Endometrial microvascular endothelial cells (primary cell): ENCODE measurements around the gene CELF1. TPM values are rescaled to one million over a fixed set of nuclear protein-coding genes. Genes with fewer than 3 reads are reported as not detected.

Experiments
- in situ Hi-C: cut with HindIII; loops from 2 replicates; pipeline ENCODE4 v1.10.0; 2017; ENCODE audit warnings: low sequenced_read_pairs, low pct_unique_long_range_greater_than_20kb; ENCODE audit errors: inconsistent ontology term
- total RNA-seq: library from RNA; depleted of rRNA; stranded (reverse); fragments of >200 nt; gene quantifications from one replicate; pipeline ENCODE4 v1.2.3, GENCODE V29; 2015; ENCODE audit errors: inconsistent ontology term

The CELF1 gene
- total RNA-seq = 86.2 TPM

DNA sequence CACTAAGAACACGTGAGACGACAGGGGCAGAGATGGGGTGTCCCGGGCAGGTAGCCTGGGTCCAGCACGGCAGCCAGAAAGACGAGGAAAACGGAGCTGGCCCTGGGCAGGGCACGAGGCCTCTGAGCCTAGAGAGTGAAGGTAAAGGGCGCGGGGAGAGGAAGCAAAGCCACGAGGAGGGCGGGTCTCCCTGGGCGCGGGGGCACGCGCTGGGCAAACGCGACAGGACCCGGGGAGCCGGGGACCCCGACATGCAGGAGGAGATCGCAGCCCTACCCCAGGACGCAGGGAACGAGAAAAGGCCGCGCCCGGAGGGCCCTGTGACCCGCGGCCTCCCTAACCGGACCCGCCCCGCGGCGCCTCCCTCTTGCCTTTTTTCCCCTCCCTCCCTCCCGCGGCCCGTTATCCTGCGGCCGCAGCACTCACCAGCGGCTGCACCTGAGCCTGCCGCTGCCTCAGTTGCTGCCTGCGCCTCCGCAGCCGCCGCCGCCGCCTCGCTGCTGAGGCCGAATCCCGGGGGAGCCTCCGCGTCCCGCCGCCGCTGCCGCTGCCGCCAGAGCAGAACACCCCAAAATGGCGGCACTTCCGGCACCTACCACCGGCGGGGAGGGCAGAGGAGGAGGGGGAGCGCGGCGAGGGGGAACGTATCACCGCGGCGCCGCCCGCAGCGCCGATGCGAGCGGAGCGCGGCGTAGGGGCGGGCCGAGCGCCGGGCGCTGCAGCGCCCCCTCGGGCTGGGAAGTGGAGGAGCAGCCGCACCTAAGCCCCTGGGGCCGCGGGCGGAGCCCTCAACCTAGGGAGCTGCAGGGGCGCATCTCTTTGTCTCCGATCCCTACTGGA lies at the start of gene CELF1:
Gene CELF1, minus strand, starts transcription at position 567 of the 840 bp plus-strand sequence. CDS start 53,609 bp downstream, outside the sequence.
- in situ Hi-C loops = no loop called here

DNA sequence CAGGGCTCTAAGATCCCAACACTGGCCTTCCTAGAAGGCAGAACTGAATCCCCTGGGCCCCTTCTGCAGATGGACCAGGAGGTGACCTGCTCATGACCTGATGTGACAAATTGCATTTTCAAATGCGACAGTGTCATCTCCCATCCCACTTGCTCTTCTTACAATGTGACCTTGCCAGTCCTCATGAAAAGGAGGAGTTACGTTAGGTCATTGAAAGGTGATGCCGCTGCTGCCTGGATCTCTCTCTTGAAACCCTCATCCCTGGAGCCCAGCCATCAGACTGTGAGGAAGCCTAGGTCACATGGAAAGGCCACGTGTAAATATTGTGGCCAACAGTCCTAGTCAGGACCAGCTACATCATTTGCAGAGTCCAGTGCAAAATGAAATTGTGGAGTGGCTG lies 47.0 kb upstream of the CELF1 start:
- in situ Hi-C loops = no loop called here

DNA sequence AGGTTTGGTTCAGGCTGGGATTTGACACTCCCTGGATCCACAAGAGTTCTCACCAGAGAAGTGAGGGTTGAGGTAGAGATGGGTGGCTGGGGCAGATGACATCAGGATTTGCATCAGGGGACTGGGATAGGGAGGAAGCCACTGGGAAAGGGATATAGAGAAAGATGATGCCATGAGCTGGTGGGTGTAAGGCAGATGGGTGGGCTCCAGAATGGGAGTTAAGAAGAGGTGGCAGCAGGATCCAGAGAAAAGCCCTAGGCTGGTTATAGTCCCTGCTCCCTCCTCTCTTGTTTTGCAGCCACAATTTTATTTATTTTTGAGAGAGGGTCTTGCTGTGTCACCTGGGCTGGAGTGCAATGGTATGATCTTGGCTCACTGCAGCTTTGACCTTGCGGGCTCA lies 43.0 kb upstream of the CELF1 start:
- in situ Hi-C loops = no loop called here

DNA sequence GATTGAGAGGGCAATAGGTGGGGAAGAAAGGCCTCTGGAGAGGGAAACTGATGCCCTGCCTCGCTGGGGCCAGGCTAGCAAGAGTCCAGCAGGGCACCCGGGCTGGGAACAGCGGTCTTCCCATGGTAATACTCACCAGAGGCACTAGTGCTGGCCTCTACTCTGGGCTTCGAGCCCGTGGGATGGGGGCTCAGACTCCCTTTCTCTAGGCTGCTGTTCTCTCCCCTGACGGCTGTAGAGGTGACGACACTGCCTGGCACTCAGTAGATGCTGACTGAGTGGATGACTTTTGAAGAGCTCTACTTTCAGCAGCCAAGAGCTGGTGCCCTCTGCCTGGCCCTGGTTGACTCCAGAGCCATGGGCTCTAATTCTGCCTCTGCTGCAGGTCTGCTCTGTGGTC lies 42.1 kb upstream of the CELF1 start:
- in situ Hi-C loops = no loop called here

DNA sequence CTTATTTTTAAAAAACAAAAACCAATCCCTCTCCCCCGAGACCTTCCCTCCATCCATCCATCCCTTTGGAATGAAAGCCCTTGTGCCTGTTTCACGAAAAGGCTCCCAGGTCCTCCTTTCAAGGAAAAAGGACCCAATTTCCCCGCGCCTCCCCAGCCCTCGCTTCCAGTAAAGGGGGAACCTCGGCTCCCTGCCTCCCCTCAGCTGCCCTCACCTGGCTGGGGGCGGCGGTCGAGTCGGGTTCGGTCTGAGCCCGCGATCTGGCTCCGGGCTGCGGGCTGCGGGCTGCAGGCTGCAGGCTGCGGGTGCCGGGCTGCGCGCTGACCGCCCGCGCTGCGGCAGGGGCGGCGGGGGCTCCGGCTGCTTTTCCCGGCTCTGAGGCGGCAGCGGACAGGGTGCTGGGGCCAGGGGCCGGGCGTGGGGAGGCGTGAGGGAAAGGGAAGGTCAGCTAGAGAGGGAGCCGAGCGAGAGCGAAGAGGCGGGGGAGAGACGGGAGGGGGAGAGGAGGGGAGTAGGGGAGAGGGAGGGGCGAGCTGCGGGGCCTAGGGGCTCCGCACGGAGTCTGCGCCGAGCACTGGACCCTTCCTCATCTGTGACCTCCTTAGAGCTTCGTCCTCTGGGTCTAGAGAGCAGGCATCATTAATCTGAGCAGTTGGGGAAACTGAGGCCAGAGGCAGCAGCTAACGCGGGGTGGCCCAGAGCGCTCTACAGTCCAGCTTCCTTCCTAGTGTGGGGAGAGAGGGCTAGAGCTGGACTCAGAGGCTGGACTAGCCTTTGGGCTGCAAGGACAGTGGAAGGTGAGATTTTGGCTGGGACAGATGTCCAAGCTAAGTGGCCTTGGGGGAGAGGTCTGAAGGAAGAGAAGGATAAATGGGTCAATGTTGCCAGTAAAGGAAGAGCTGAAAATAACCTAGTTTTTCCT lies 41.3 kb upstream of the CELF1 start, which contains the start of gene C1QTNF4:
Gene C1QTNF4, minus strand, starts transcription at position 478 of the 922 bp plus-strand sequence. CDS start 3,601 bp downstream, outside the sequence.
- in situ Hi-C loops = no loop called here

DNA sequence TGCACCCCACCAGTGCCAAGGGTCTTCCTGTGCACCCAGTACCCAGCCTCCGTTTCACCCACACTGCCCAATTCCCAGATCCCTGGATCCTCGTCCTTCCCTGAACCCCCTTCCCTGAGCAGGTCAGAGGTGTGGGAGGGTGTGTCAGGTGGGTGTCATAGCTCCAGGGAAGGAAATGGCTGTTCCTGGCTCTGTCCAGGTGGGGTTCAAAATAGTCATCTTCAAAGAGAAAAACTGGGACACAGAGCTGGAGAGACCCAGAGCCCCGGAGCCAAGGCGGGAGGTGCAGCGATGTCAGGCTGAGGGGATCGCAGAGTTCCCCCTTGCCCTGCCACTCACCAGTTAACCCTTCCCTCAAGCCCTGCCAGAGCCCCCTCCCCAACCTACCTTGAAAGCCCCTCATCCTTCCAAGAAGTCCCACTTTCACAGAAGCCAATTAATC lies 40.6 kb upstream of the CELF1 start:
- in situ Hi-C loops = no loop called here

DNA sequence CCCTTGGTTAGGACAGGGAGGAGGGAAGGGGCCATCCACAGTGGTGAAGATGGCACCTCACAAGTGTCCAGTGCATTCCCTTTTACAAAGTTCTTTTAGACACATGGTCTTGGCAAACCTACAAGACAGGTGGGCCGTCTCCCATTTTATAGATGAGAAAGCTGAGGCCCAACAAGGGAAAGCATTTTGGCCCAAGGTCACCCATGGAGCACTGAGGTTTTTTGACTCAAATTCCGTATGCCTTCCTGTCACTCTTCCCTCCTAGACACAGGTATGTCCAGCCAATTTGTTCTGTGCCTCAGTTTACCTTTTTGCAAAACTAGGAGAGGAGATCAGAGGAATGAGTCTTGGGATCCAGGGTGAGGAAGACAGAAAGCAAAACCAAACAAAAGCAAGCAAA lies 40.0 kb upstream of the CELF1 start:
- in situ Hi-C loops = no loop called here

DNA sequence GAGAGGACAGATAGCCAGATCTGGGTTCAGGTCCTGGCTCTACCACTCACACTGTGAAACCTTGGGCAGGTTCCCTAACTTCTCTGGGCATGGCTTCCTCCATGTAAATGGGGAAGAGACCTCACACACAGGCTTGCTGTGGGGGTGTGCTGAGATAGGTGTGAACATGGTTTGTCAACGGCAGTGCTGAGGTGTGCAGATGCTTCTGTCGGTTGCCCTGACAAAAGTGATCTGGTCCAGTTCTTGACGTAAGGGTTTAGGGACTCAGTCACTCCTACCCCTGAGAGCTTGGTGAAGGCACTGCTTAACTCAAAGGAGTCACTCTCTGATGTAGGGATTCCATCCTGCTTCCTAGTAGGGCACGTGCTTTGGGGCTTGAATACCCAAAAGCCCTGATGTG lies 39.3 kb upstream of the CELF1 start:
- in situ Hi-C loops = no loop called here

DNA sequence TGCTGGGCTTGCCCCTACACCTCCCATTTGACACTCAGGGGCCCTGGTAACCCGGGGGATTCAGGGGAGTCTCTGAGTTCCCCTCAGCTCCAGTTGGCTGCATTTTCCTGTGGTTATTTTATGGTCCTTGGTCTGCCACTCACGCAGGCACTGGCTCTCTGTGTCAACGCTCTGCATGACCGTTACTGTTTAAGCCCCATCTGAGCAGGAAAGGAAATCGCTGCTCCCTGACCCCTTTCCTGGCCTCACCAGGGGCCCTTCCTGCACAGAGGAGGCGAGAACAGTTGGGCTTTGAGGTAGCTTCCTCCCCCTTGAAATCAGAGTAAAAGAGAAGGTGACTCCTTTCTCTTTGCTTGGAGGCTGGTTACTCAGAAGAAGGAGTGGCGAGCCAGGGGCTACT lies 38.8 kb upstream of the CELF1 start:
- in situ Hi-C loops = no loop called here

DNA sequence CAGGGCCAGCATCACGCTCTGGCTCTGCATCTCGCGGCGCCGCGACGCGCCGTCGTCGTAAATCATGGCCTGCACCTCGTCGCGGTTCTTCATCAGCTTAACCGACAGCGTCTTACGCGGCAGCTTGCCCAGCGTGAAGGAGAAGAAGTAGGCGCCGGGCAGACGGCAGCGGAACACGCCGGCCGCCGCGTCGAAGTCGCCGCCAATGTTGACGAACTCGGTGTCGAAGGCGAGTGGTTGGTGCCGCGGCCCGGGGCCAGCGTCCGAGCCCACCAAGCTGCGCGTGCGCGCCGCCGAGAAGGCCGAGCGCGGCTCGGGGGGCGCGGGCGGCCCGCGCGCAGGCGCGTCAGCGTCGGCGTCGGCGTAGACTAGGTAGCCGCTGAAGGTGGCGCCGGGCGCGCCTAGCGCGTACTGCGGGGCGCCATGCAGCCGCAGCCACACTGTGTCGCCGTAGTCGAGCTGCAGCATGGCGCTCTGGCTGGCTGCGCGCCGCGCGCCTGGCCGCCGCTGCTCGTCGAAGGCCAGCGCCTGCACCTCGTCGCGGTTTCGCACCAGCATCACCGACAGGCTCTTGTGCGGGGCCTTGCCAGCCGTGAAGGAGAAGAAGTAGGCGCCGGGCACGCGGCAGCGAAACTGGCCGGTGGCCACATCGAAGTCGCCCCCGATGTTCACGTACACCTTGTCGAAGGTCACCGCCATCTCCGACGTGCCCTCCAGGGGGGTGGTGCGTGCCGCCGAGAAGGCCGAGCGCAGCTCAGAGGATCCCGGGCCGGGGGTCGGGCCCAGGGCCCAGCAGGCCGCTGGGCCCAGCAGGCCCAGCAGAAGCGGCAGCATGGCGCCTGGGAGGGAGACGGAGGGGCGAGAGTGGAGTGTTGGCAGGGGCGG lies 37.3 kb upstream of the CELF1 start:
- in situ Hi-C loops = no loop called here

DNA sequence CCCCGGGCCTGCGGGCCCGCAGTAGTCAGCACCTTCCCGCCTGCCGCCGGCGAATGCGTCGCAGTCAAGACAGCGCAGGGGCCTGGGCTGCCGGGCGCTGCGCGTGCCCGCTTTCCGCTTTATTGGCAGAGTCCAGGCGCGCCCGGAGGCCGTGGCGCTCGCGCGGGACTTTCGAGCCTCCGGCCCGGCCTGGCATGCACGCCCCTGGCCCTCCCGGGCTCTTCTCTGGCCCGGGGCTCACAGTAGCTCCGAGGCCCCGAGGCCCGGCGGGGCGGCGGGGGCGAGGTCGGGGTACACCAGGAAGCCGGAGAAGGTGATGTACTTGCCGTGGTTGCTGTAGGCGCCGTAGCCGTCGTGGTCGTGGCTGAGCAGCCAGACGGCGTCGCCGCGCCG lies 36.6 kb upstream of the CELF1 start:
- in situ Hi-C loops = no loop called here

DNA sequence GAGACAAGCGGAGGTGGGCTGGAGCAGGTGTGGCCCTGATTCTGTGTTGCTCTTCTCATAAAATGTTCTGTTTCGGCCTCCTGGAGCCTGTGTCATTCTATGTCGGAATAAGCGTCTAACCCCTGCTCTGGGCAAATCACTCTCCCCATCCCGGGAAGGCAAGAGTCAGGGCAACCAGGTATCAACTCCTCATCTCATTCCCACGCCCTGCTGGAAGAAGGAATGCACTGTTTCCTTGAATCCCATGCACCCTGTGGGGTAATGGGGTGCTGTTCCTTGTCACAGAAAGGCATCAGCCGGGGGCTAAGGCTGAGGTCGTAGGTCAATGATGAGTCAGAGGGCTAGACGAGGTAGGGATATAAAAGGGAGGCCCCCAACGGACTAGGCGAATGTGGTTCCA lies 36.2 kb upstream of the CELF1 start:
- in situ Hi-C loops = no loop called here

DNA sequence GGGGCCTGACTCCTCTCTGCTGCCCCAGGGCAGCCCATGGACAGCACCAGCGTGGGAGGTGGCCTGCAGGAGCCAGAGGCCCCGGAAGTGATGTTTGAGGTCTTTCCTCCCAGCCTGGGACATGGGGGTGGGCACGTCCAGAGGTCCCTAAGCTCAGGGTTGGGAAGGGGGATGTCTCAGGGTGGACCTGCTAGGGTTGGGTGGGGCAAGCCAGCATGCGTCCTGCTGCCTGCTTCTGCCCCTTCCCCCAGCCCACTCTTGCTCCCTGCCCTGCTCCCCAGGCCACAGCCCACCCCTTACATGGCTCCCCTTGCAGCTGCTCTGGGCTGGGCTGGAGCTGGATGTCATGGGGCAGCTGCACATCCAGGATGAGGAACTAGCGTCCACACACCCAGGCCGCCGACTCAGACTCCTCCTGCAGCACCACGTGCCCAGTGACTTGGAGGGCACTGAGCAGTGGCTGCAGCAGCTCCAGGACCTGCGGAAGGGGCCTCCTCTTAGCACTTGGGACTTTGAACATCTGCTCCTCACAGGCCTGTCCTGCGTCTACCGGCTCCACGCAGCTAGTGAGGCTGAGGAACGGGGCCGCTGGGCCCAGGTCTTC lies 34.9 kb upstream of the CELF1 start:
- in situ Hi-C loops = no loop called here

DNA sequence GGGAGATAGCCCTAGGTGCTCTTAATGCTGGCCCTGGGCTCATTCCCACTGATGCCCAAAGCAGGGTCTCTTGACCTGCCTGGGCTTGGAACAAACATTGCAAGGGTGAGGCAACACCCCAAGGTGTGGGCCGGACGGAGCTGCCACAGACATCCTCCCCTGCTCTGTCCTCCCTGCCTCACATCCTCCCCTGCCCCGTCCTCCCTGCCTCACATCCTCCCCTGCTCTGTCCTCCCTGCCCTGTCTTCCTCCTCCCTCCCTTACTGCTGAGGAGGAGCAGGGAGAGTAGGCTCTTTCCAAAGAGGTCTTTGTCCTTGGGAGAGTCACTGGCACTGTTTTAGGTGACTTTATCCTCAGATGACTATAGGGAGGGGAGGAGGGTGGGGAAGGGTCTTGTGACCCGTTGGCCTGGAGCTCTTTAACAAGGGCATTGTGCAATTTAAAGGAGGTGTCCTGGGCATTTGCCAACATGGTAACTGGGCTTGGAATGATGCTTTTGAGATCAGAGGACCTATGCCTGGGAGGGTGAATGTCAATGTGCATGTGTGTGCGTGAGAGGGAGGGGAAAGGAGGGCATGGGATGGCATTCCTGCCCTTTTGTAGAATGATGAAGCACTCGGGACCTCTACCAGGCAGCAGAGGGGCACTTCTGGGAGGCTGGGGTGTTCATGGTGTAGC lies 34.2 kb upstream of the CELF1 start:
- in situ Hi-C loops = no loop called here

DNA sequence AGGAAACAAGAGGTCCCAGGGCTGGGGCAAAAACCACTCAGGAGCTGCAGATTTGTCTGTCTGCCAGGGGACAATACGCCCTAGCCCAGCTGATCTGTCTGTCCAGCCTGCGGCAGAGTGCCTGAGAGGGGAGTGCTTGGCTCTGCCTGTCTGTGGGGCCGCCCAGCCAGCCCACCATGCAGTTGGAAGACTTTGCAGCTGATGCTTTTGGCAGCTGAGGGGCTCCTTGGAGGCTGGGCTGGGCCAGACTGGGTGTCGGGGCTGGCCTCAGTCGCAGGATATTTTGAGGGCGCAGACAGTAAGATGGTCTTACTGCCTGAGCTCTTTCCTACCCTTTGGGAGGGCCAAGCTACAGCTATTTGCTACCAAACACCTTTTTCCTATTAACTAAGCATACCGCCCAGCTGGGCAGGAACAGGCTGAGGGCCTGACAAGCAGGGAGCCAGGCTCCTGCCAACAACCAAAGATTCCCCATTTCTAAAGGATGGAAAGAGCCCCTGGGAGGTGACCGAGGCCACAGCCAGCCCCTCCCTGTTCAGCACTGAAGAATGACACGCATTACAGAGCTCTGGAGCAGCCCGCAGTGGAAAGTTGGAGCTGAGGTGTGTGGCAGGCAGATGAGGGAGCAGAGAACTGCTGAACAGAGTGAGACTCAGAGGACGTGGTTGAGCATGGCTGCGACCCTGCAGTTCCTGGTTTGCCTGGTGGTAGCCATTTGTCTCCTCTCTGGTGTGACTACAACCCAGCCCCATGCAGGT lies 33.3 kb upstream of the CELF1 start, which contains the start of gene FAM180B:
Gene FAM180B, plus strand, starts transcription at position 581 of the 758 bp plus-strand sequence. Its CDS starts 91 bp downstream, at position 672.
- in situ Hi-C loops = no loop called here

DNA sequence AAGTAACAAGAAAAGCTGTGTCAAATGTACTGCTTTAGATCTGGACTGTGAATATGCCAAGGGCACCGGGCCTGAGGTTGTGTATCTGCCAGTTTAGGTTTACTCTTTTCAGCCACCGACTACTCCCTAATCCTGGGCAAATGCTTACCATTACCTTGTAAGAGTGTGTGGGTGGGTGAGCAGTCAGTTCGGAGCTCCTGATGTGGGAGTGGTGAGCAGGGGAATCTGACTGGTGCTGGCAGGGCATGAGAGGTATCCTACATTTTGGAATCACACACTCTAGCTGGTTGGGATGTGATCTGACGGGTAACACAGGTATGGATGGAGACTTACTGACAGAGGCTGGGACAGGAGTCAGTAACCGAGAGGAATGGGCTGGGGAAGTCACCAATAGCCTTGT lies 30.9 kb upstream of the CELF1 start:
- in situ Hi-C loops = no loop called here
